ENCODE data around the gene C12orf43.

Gene C12orf43

GRCh38 chr12:121030576-121031212 is 14.4 kb upstream of the C12orf43 start:
- DNase-seq (ENCODE audit: low spot score), result no peak

- no peak for DNase-seq (ENCODE audit: low spot score)
These were observed 10.2 kb upstream of the C12orf43 start for GRCh38 chr12:121026274-121027045.

- DNase-seq (ENCODE audit: low spot score), result no peak
These were observed 9.3 kb upstream of the C12orf43 start for GRCh38 chr12:121025442-121026226.

- DNase-seq (ENCODE audit: low spot score), result no peak
These were observed 7.5 kb upstream of the C12orf43 start for GRCh38 chr12:121023799-121024198.

- no peak for DNase-seq (ENCODE audit: low spot score)
These were observed 6.4 kb upstream of the C12orf43 start for GRCh38 chr12:121022713-121023112.

- no peak for DNase-seq (ENCODE audit: low spot score)
These were observed 5.5 kb upstream of the C12orf43 start for GRCh38 chr12:121021754-121022153.

GRCh38 chr12:121018860-121019617 is 2.8 kb upstream of the C12orf43 start:
- DNase-seq (ENCODE audit: low spot score), result no peak

- no peak for DNase-seq (ENCODE audit: low spot score)
These were observed 1.7 kb upstream of the C12orf43 start for GRCh38 chr12:121017966-121018491.

- no peak for DNase-seq (ENCODE audit: low spot score)
These were observed 2.6 kb downstream of the C12orf43 start for GRCh38 chr12:121013715-121014114.

GRCh38 chr12:121011820-121012219 is 4.5 kb downstream of the C12orf43 start:
- no peak for DNase-seq (ENCODE audit: low spot score)

- no peak for DNase-seq (ENCODE audit: low spot score)
These were observed 5.4 kb downstream of the C12orf43 start for GRCh38 chr12:121010860-121011259.

- DNase-seq (ENCODE audit: low spot score), result no peak
These were observed 6.5 kb downstream of the C12orf43 start for GRCh38 chr12:121009741-121010140.

- no peak for DNase-seq (ENCODE audit: low spot score)
These were observed 7.8 kb downstream of the C12orf43 start for GRCh38 chr12:121008347-121009098.

- no peak for DNase-seq (ENCODE audit: low spot score)
These were observed 10.9 kb downstream of the C12orf43 start for GRCh38 chr12:121005346-121005815.

- no peak for DNase-seq (ENCODE audit: low spot score)
These were observed 12.0 kb downstream of the C12orf43 start for GRCh38 chr12:121004253-121004815.

- DNase-seq (ENCODE audit: low spot score), result no peak
These were observed 12.6 kb downstream of the C12orf43 start for GRCh38 chr12:121003650-121004049.

GRCh38 chr12:121001841-121002483 is 14.3 kb downstream of the C12orf43 start:
- DNase-seq (ENCODE audit: low spot score), result no peak

GRCh38 chr12:121001060-121001459 is 15.2 kb downstream of the C12orf43 start:
- no peak for DNase-seq (ENCODE audit: low spot score)

- no peak for DNase-seq (ENCODE audit: low spot score)
These were observed 15.8 kb downstream of the C12orf43 start for GRCh38 chr12:121000530-121000929.
